C1 segment of cervical spinal cord (tissue), 14 donors: ENCODE data around the gene NR4A1.
A peak's percentile ranks its signal among the peaks of the same experiment; 100 is the strongest.

Experiments
- DNase-seq, 14 donors: peaks; one replicate each; lab custom pipeline; 2025; lab: John Stamatoyannopoulos, UW

The NR4A1 gene

GRCh38 chr12:52018433-52019112, 32.7 kb upstream of the NR4A1 start:
- no peak for DNase-seq

GRCh38 chr12:52019113-52019770, 32.0 kb upstream of the NR4A1 start:
- no peak for DNase-seq

- DNase-seq, result peak in 4 of 14 donors; percentile 8 to 39 (median 29)
Measured at GRCh38 chr12:52020539-52021336, 30.5 kb upstream of the NR4A1 start.

- DNase-seq, result peak in 1 of 14 donors; percentile 17
Measured at GRCh38 chr12:52022841-52023181, 28.4 kb upstream of the NR4A1 start.

GRCh38 chr12:52023182-52023975, 27.9 kb upstream of the NR4A1 start:
- peak in 12 of 14 donors; percentile 34 to 81 (median 50) for DNase-seq

- DNase-seq, result no peak
Measured at GRCh38 chr12:52023976-52024688, 27.1 kb upstream of the NR4A1 start.

GRCh38 chr12:52024845-52025230, 26.4 kb upstream of the NR4A1 start:
- DNase-seq, result peak in 1 of 14 donors; percentile 20

- no peak for DNase-seq
Measured at GRCh38 chr12:52026263-52026662, 25.0 kb upstream of the NR4A1 start.

GRCh38 chr12:52027085-52027843, 24.0 kb upstream of the NR4A1 start:
- DNase-seq, result no peak

- peak in 2 of 14 donors; percentile 22 to 32 for DNase-seq
Measured at GRCh38 chr12:52029685-52030084, 21.6 kb upstream of the NR4A1 start.

- peak in 6 of 14 donors; percentile 32 to 84 (median 63) for DNase-seq
Measured at GRCh38 chr12:52032446-52032803, 18.8 kb upstream of the NR4A1 start.

GRCh38 chr12:52032804-52033445, 18.3 kb upstream of the NR4A1 start:
- DNase-seq, result peak; percentile 65 to 98 (median 93)

- DNase-seq, result no peak
Measured at GRCh38 chr12:52033446-52034140, 17.6 kb upstream of the NR4A1 start.

- DNase-seq, result no peak
Measured at GRCh38 chr12:52035190-52035589, 16.1 kb upstream of the NR4A1 start.

GRCh38 chr12:52035926-52036325, 15.3 kb upstream of the NR4A1 start:
- no peak for DNase-seq

- peak in 12 of 14 donors; percentile 14 to 89 (median 65) for DNase-seq
Measured at GRCh38 chr12:52036587-52037171, 14.6 kb upstream of the NR4A1 start.

- peak in 4 of 14 donors; percentile 24 to 38 (median 35) for DNase-seq
Measured at GRCh38 chr12:52037248-52037861, 13.9 kb upstream of the NR4A1 start.

GRCh38 chr12:52038447-52038846, 12.8 kb upstream of the NR4A1 start:
- DNase-seq, result peak in 1 of 14 donors; percentile 23
